HG03108 (cell line): ENCODE measurements around the gene RTBDN.

Experiments
- ATAC-seq: cut with Tn5 transposase; IDR thresholded peaks from one replicate; pipeline ENCODE4 v1.9.1; 2021; ENCODE audit warnings: moderate library complexity; ENCODE audit not compliant: unreplicated experiment

RTBDN gene

GRCh38 chr19:12793290-12794195 lies 40.8 kb downstream of the RTBDN start:
- peak; percentile 19 for ATAC-seq

DNA sequence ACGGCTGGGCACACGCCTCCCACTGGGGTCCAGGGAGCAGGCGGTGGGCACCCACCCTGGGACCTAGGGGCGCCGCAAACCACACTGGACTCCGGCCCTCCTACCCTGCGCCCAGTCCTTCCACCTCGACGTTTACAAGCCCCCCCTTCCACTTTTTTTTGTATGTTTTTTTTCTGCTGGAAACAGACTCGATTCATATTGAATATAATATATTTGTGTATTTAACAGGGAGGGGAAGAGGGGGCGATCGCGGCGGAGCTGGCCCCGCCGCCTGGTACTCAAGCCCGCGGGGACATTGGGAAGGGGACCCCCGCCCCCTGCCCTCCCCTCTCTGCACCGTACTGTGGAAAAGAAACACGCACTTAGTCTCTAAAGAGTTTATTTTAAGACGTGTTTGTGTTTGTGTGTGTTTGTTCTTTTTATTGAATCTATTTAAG lies 41.5 kb downstream of the RTBDN start:
- ATAC-seq = no peak

DNA sequence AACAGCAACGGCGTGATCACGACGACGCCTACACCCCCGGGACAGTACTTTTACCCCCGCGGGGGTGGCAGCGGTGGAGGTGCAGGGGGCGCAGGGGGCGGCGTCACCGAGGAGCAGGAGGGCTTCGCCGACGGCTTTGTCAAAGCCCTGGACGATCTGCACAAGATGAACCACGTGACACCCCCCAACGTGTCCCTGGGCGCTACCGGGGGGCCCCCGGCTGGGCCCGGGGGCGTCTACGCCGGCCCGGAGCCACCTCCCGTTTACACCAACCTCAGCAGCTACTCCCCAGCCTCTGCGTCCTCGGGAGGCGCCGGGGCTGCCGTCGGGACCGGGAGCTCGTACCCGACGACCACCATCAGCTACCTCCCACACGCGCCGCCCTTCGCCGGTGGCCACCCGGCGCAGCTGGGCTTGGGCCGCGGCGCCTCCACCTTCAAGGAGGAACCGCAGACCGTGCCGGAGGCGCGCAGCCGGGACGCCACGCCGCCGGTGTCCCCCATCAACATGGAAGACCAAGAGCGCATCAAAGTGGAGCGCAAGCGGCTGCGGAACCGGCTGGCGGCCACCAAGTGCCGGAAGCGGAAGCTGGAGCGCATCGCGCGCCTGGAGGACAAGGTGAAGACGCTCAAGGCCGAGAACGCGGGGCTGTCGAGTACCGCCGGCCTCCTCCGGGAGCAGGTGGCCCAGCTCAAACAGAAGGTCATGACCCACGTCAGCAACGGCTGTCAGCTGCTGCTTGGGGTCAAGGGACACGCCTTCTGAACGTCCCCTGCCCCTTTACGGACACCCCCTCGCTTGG lies 42.1 kb downstream of the RTBDN start:
- no peak for ATAC-seq

DNA sequence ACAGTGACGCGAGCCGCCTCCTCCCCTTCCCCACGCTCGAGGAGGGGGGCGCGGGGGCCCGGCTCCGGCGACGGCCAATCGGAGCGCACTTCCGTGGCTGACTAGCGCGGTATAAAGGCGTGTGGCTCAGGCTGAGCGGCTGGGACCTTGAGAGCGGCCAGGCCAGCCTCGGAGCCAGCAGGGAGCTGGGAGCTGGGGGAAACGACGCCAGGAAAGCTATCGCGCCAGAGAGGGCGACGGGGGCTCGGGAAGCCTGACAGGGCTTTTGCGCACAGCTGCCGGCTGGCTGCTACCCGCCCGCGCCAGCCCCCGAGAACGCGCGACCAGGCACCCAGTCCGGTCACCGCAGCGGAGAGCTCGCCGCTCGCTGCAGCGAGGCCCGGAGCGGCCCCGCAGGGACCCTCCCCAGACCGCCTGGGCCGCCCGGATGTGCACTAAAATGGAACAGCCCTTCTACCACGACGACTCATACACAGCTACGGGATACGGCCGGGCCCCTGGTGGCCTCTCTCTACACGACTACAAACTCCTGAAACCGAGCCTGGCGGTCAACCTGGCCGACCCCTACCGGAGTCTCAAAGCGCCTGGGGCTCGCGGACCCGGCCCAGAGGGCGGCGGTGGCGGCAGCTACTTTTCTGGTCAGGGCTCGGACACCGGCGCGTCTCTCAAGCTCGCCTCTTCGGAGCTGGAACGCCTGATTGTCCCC lies 42.9 kb downstream of the RTBDN start, which contains the start of gene JUNB:
Gene JUNB (plus strand): TSS at position 142 of the 706 bp plus-strand sequence. CDS start 286 bp downstream, at position 428.
- ATAC-seq = peak; percentile 30

GRCh38 chr19:12790628-12791344 lies 43.6 kb downstream of the RTBDN start:
- ATAC-seq = no peak

DNA sequence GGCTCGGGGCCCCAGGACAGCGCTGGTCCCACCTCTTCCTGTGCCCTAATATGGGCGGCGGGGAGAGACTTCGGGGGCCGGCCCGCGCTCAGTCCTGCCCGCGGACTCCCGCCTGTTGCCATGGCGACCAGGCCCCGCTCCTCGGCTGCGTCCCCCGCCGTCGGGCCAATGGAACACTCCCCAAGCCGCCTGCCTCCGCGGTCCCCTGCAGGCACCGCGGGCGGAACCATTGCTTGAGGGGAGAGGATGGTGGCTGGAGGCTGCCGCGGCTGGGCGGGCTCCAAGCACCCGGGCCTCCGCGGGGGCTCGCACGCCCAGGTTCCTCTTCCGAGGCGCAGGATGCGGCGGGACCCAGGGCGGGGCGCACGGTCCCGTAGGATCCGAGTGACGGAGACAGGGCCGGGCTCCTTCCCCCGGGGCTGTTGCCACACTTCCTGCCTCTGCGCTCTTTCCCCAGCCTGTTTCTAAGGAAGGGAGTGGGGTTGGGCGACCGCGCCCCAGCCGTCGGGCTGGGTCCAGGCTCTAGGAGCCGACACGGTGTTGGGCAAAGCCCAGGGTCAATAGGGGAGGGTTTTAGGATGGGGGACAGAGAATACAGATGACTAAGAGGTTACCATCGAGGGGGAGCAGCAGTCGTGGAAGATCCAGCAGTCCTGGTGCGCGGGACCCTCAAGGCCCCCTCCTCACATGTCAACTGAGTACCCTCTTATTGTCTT lies 44.3 kb downstream of the RTBDN start:
- peak; percentile 34 for ATAC-seq

DNA sequence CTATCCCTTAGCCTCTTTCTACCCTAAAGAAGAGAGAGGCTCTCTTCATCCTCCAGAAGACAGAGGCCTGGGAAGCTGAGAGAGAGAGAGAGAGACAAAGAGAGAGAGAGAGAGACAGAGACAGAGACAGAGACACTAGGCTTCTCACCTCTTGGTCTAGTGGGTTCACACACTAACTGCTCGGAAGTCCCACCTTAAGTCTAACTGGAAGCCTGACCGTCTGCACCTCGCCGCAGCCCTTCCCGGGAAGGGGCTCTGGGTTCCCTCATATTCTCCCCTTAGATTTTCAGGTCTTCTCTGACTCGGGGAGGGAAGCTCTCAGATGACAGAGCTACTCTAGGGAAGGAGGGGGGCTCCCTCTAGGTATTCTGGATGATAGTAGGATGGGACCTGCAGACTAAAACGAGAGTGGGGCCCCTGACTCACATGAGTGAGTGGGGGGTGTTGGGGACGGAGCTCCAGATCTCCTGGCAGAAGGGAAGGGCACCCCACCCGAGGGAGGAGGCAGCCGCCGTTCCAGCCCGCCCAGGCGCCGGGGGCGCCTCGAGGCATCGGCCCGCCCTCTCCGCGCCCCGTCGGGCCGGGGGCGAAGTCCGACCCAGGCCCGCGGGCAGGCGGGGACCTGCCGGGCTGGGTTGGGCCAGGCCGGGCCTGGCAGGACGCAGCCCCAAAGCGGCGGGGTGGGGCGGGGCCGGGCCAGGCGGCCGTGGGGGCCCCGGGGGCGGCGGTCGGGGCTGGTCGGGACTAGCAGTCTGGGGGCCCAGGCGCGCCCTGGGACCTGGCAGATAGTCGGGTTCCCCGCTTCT lies 45.1 kb downstream of the RTBDN start:
- ATAC-seq = no peak

- ATAC-seq = no peak
These were observed 45.7 kb downstream of the RTBDN start for GRCh38 chr19:12788682-12789097.

GRCh38 chr19:12788042-12788681 lies 46.2 kb downstream of the RTBDN start:
- no peak for ATAC-seq

- no peak for ATAC-seq
These were observed 46.9 kb downstream of the RTBDN start for GRCh38 chr19:12787458-12787857.

- no peak for ATAC-seq
These were observed 47.4 kb downstream of the RTBDN start for GRCh38 chr19:12786952-12787351.

- no peak for ATAC-seq
These were observed 48.1 kb downstream of the RTBDN start for GRCh38 chr19:12786141-12786870.

DNA sequence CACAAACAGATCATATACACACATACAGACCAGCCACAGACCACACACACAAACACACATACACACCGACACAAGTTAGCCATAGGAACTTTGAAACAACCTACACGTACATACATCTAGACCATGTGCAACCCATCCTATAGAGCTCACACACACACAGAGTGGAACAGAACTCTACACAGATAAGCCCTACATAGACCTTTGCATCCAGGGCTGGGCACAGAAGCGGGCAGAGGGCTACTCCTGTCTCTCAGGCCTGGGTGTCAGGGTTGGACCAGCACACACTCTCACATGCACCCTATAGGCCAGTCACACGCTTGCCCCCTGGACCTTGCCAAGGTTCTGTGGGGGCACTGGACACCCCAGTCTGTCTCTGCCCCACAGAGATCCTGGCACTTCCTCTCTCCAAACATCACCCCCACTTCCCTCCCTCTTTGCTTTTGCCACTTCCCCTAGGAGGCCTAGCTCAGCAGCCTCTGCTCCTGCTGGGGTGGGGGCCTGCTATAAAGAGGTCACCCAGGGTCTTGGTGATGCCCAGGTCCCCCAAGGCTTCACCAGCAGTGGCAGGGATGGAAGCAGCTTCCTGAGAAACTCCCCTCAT lies 48.8 kb downstream of the RTBDN start:
- ATAC-seq = no peak

- ATAC-seq = no peak
These were observed 49.4 kb downstream of the RTBDN start for GRCh38 chr19:12784871-12785430.

GRCh38 chr19:12784394-12784870 lies 49.9 kb downstream of the RTBDN start:
- ATAC-seq = no peak

GRCh38 chr19:12783849-12784393 lies 50.5 kb downstream of the RTBDN start:
- no peak for ATAC-seq
